Measurements from ENCODE around the gene MLANA. TPM values are rescaled to one million over a fixed set of nuclear protein-coding genes. Genes with fewer than 3 reads are reported as not detected.

MLANA gene
- total and polyA plus RNA-seq, 10 of the 15 experiments (the other 5 are each of a cell fraction or from before 2014, with no cell fraction given) = 0.11 to 0.26 (median 0.13) TPM; not detected in 6

- TF ChIP-seq CUX1 (IDR thresholded peaks at IDR 0.05; ENCODE audit: insufficient replicate concordance, low read depth, low read length) = no peak
- no peak for TF ChIP-seq EGR1 (IDR thresholded peaks at IDR 0.05; ENCODE audit: borderline replicate concordance in 1 of 2, low read depth in 2 of 2, low read length in 2 of 2)
- TF ChIP-seq HCFC1 (IDR thresholded peaks at IDR 0.05; ENCODE audit: low read length) = no peak
- TF ChIP-seq SRF (IDR thresholded peaks at IDR 0.05; ENCODE audit: low read depth in 2 of 2, low read length in 2 of 2) = no peak
- TF ChIP-seq SUPT20H (IDR thresholded peaks at IDR 0.05; ENCODE audit: borderline replicate concordance, control insufficient read depth, low read depth, low read length) = no peak
- no peak for TF ChIP-seq RB1 (IDR thresholded peaks at IDR 0.05; ENCODE audit: borderline replicate concordance)
- no peak for TF ChIP-seq BACH1 (IDR thresholded peaks at IDR 0.05; ENCODE audit: borderline replicate concordance)
- TF ChIP-seq ZNF207 (IDR thresholded peaks at IDR 0.05; ENCODE audit: borderline replicate concordance) = no peak
These were observed 27.5 kb upstream of the MLANA start (continued) for GRCh38 chr9:5863092-5863746.
